Measurements from ENCODE around the gene LYPD1.

The LYPD1 gene

GRCh38 chr2:132595693-132596092 is 74.3 kb downstream of the LYPD1 start:
- no peak for TF ChIP-seq GLIS2 (tag by site-specific recombination; IDR thresholded peaks at IDR 0.05)
- TF ChIP-seq ZBTB10 (tag by site-specific recombination; IDR thresholded peaks at IDR 0.05): no peak
- TF ChIP-seq SCRT1 (tag by site-specific recombination; IDR thresholded peaks at IDR 0.05; ENCODE audit: borderline replicate concordance): no peak
- no peak for TF ChIP-seq ZNF76 (tag by site-specific recombination; IDR thresholded peaks at IDR 0.05; ENCODE audit: borderline replicate concordance, low read depth)
- no peak for TF ChIP-seq ZNF26 (tag by site-specific recombination; IDR thresholded peaks at IDR 0.05)
- TF ChIP-seq ZBTB7A (tag by site-specific recombination; IDR thresholded peaks at IDR 0.05; ENCODE audit: low read depth): no peak
- TF ChIP-seq ZNF623 (tag by site-specific recombination; IDR thresholded peaks at IDR 0.05): no peak
- TF ChIP-seq, protein P1, sequence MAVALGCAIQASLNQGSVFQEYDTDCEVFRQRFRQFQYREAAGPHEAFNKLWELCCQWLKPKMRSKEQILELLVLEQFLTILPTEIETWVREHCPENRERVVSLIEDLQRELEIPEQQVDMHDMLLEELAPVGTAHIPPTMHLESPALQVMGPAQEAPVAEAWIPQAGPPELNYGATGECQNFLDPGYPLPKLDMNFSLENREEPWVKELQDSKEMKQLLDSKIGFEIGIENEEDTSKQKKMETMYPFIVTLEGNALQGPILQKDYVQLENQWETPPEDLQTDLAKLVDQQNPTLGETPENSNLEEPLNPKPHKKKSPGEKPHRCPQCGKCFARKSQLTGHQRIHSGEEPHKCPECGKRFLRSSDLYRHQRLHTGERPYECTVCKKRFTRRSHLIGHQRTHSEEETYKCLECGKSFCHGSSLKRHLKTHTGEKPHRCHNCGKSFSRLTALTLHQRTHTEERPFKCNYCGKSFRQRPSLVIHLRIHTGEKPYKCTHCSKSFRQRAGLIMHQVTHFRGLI (tag by site-specific recombination; IDR thresholded peaks at IDR 0.05): no peak
- ChIA-PET CTCF (interaction anchor here (1.0 kb wide), 1 partner anchor 48 kb away, joined by 3 read pairs; no protein-coding TSS in a partner anchor), POLR2A (no interaction called here)
- Histone ChIP-seq H3K27ac (ENCODE audit: extremely low read depth, low read depth, low read length) (no peak overlapping the region), H3K4me3 (ENCODE audit: low read depth, low read length) (no peak overlapping the region), H3K36me3 (ENCODE audit: control insufficient read depth in 2 of 2, insufficient read depth in 1 of 2, low read length in 2 of 2) (no peaks in the 10 kb centered on the region), H3K4me1 (ENCODE audit: control insufficient read depth, insufficient read depth, low read length) (no peaks in the 10 kb centered on the region), H3K9me3 (ENCODE audit: control insufficient read depth, insufficient read depth, low read depth, low read length) (no peaks in the 10 kb centered on the region)

DNA sequence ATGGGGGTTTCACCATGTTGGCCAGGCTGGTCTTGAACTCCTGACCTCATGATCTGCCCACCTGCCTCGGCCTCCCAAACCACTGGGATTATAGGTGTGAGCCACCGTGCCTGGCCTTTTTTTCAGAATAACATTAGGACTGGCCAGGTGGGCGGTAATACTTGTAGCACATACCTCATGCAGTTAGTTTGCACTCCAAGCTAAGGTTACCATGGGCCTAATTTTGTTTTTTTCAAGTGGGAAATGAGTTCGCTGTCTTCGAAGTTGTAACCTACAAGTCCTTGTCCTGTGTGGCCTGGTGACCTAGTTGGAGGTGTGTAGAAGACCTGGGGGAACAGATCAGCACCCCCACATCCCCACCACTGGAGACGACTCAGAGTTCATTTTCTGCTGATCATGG is 74.8 kb downstream of the LYPD1 start:
- TF ChIP-seq, protein P2, sequence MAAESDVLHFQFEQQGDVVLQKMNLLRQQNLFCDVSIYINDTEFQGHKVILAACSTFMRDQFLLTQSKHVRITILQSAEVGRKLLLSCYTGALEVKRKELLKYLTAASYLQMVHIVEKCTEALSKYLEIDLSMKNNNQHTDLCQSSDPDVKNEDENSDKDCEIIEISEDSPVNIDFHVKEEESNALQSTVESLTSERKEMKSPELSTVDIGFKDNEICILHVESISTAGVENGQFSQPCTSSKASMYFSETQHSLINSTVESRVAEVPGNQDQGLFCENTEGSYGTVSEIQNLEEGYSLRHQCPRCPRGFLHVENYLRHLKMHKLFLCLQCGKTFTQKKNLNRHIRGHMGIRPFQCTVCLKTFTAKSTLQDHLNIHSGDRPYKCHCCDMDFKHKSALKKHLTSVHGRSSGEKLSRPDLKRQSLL (tag by site-specific recombination; IDR thresholded peaks at IDR 0.05): no peak
- TF ChIP-seq ZNF184 (tag by site-specific recombination; IDR thresholded peaks at IDR 0.05): no peak
- TF ChIP-seq ZNF121 (tag by site-specific recombination; IDR thresholded peaks at IDR 0.05): no peak
- no peak for TF ChIP-seq GFI1B (tag by site-specific recombination; IDR thresholded peaks at IDR 0.05)
- TF ChIP-seq, protein P3, sequence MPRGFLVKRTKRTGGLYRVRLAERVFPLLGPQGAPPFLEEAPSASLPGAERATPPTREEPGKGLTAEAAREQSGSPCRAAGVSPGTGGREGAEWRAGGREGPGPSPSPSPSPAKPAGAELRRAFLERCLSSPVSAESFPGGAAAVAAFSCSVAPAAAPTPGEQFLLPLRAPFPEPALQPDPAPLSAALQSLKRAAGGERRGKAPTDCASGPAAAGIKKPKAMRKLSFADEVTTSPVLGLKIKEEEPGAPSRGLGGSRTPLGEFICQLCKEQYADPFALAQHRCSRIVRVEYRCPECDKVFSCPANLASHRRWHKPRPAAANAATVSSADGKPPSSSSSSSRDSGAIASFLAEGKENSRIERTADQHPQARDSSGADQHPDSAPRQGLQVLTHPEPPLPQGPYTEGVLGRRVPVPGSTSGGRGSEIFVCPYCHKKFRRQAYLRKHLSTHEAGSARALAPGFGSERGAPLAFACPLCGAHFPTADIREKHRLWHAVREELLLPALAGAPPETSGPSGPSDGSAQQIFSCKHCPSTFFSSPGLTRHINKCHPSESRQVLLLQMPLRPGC (tag by site-specific recombination; IDR thresholded peaks at IDR 0.05): no peak
- TF ChIP-seq ZFP3 (tag by site-specific recombination; IDR thresholded peaks at IDR 0.05; ENCODE audit: low read depth): no peak
- TF ChIP-seq, protein P4, sequence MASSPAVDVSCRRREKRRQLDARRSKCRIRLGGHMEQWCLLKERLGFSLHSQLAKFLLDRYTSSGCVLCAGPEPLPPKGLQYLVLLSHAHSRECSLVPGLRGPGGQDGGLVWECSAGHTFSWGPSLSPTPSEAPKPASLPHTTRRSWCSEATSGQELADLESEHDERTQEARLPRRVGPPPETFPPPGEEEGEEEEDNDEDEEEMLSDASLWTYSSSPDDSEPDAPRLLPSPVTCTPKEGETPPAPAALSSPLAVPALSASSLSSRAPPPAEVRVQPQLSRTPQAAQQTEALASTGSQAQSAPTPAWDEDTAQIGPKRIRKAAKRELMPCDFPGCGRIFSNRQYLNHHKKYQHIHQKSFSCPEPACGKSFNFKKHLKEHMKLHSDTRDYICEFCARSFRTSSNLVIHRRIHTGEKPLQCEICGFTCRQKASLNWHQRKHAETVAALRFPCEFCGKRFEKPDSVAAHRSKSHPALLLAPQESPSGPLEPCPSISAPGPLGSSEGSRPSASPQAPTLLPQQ (tag by site-specific recombination; IDR thresholded peaks at IDR 0.05): no peak
- no peak for TF ChIP-seq ZXDB (tag by site-specific recombination; IDR thresholded peaks at IDR 0.05)
- H3K4me1 ChIP-seq (ENCODE audit: control insufficient read depth, insufficient read depth, low read length): no peaks in the 10 kb centered on the region
- no peak overlapping the region for H3K27ac ChIP-seq (ENCODE audit: extremely low read depth, low read depth, low read length)
- ChIA-PET POLR2A (no interaction called here), CTCF (interaction anchor here (1.0 kb wide), 1 partner anchor 47 kb away, joined by 3 read pairs; no protein-coding TSS in a partner anchor)
- no peaks in the 10 kb centered on the region for H3K9me3 ChIP-seq (ENCODE audit: control insufficient read depth, insufficient read depth, low read depth, low read length)
- H3K36me3 ChIP-seq (ENCODE audit: control insufficient read depth in 2 of 2, insufficient read depth in 1 of 2, low read length in 2 of 2): no peaks in the 10 kb centered on the region
- H3K4me3 ChIP-seq (ENCODE audit: low read depth, low read length): no peak overlapping the region
